NCI-H146 (cell line): Measurements from ENCODE around the gene REEP6.

Experiments
- DNase-seq: peaks from one replicate; lab custom pipeline; 2025; lab: John Stamatoyannopoulos, UW

Gene REEP6

GRCh38 chr19:1491114-1491848, at the start of gene REEP6:
Gene REEP6 (plus strand): TSS chr19:1491181. CDS start chr19:1491270, 89 bp downstream.
- DNase-seq: no peak

GRCh38 chr19:1441677-1442438, 49.1 kb upstream of the REEP6 start:
- no peak for DNase-seq

GRCh38 chr19:1445185-1445931, 45.6 kb upstream of the REEP6 start:
- DNase-seq: peak; percentile 60

- DNase-seq: peak; percentile 67
These were observed 44.9 kb upstream of the REEP6 start for GRCh38 chr19:1445932-1446712.

GRCh38 chr19:1446713-1447481, 44.1 kb upstream of the REEP6 start:
- DNase-seq: peak; percentile 28

- DNase-seq: no peak
These were observed 43.5 kb upstream of the REEP6 start for GRCh38 chr19:1447504-1447903.

GRCh38 chr19:1447944-1448343, 43.0 kb upstream of the REEP6 start:
- DNase-seq: no peak

GRCh38 chr19:1449467-1450442, 41.2 kb upstream of the REEP6 start, which contains the start of gene APC2:
Gene APC2 (plus strand): TSS chr19:1450121. CDS start chr19:1453002, 2,881 bp downstream.
- peak; percentile 82 for DNase-seq

GRCh38 chr19:1450735-1451731, 39.9 kb upstream of the REEP6 start:
- DNase-seq: no peak

GRCh38 chr19:1451916-1452801, 38.8 kb upstream of the REEP6 start:
- no peak for DNase-seq

GRCh38 chr19:1452802-1453524, 38.0 kb upstream of the REEP6 start:
- no peak for DNase-seq

GRCh38 chr19:1453525-1454364, 37.2 kb upstream of the REEP6 start:
- DNase-seq: no peak

- DNase-seq: no peak
These were observed 36.0 kb upstream of the REEP6 start for GRCh38 chr19:1455002-1455335.

GRCh38 chr19:1455336-1456120, 35.5 kb upstream of the REEP6 start:
- peak; percentile 13 for DNase-seq
